Osteoblast (primary cell): ENCODE results near the gene MRPL57. TPM values are rescaled to one million over a fixed set of nuclear protein-coding genes. Genes with fewer than 3 reads are reported as not detected.

Source experiments
- DNase-seq: peaks from one replicate; pipeline ENCODE4 v3.0.0; 2011; ENCODE audit warnings: low spot score, mixed read lengths; ENCODE audit not compliant: insufficient read length; ENCODE audit errors: missing footprints
- H2AFZ ChIP-seq: 2 replicates; pipeline ENCODE4 v1.6.0; 2011; ENCODE audit warnings: mild to moderate bottlenecking, low read length
- H3K27ac ChIP-seq: 2 replicates; pipeline ENCODE4 v1.5.1; 2011; ENCODE audit warnings: mild to moderate bottlenecking, low read depth, low read length, moderate library complexity
- H3K27me3 ChIP-seq: 2 replicates; pipeline ENCODE4 v1.6.0; 2012; ENCODE audit warnings: mild to moderate bottlenecking, control low read depth, inconsistent platforms, low read length, moderate library complexity; ENCODE audit not compliant: insufficient read depth
- H3K36me3 ChIP-seq: 2 replicates; pipeline ENCODE4 v1.5.1; 2011; ENCODE audit warnings: mild to moderate bottlenecking, low read length, control low read depth, moderate library complexity; ENCODE audit not compliant: insufficient read depth
- H3K4me1 ChIP-seq: 2 replicates; pipeline ENCODE4 v1.5.1; 2011; ENCODE audit warnings: mild to moderate bottlenecking, low read length, control low read depth, moderate library complexity; ENCODE audit not compliant: insufficient read depth
- H3K4me2 ChIP-seq: 2 replicates; pipeline ENCODE4 v1.6.0; 2011; ENCODE audit warnings: mild to moderate bottlenecking, low read length; ENCODE audit not compliant: insufficient read depth
- H3K4me3 ChIP-seq: fragments of 200-600 bp; sonication (generic); 3 replicates; pipeline ENCODE4 v1.5.1; 2012; ENCODE audit warnings: mild to moderate bottlenecking, low read length, inconsistent platforms; ENCODE audit not compliant: insufficient read depth
- H3K79me2 ChIP-seq: 2 replicates; pipeline ENCODE4 v1.6.0; 2012; ENCODE audit warnings: mild to moderate bottlenecking, low read length, control low read depth, inconsistent platforms; ENCODE audit not compliant: insufficient read depth
- H3K9me3 ChIP-seq: 2 replicates; pipeline ENCODE4 v1.5.1; 2011; ENCODE audit warnings: low read depth, low read length, control low read depth
- H4K20me1 ChIP-seq: 2 replicates; pipeline ENCODE4 v1.6.0; 2012; ENCODE audit warnings: mild to moderate bottlenecking, low read length, control low read depth; ENCODE audit not compliant: insufficient read depth
- total RNA-seq: library from RNA; depleted of rRNA; stranded (reverse); fragments of >200 nt; gene quantifications from 2 replicates; pipeline ENCODE4 v1.2.3, GENCODE V29; 2012
- TF ChIP-seq, protein P1 (sequence below): IDR thresholded peaks from 2 replicates; pipeline ENCODE4 v1.5.1; 2011; ENCODE audit warnings: mild to moderate bottlenecking, low read depth, low read length, moderate library complexity; ENCODE audit errors: extremely low read depth

Gene MRPL57
- total RNA-seq, 1 donor, result 13.4 TPM

DNA sequence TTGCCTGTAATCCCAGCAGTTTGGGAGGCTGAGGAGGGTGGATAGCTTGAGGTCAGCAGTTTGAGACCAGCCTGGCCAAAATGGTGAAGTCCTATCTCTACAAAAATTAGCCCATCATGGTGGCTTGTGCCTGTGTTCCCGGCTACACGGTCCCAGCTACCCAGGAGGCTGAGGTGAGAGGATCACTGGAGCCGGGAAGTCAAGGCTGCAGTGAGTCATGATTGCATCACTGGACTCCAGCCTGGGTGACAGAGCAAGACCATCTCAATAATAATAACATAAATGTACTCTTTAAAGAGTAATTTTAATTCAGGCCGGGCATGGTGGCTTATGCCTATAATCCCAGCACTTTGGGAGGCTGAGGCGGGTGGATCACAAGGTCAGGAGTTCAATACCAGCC is 38.8 kb upstream of the MRPL57 start:
- peaks cover 13% of the 10 kb centered on the region for H4K20me1 ChIP-seq
- TF ChIP-seq, protein P1, sequence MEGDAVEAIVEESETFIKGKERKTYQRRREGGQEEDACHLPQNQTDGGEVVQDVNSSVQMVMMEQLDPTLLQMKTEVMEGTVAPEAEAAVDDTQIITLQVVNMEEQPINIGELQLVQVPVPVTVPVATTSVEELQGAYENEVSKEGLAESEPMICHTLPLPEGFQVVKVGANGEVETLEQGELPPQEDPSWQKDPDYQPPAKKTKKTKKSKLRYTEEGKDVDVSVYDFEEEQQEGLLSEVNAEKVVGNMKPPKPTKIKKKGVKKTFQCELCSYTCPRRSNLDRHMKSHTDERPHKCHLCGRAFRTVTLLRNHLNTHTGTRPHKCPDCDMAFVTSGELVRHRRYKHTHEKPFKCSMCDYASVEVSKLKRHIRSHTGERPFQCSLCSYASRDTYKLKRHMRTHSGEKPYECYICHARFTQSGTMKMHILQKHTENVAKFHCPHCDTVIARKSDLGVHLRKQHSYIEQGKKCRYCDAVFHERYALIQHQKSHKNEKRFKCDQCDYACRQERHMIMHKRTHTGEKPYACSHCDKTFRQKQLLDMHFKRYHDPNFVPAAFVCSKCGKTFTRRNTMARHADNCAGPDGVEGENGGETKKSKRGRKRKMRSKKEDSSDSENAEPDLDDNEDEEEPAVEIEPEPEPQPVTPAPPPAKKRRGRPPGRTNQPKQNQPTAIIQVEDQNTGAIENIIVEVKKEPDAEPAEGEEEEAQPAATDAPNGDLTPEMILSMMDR, result no peak
- no peak overlapping the region for H3K4me2 ChIP-seq
- no peaks in the 10 kb centered on the region for H3K27me3 ChIP-seq
- peaks cover 23% of the 10 kb centered on the region for H3K79me2 ChIP-seq
- H3K27ac ChIP-seq, result no peak overlapping the region
- no peak overlapping the region for H2AFZ ChIP-seq
- H3K9me3 ChIP-seq, result no peaks in the 10 kb centered on the region
- peaks cover 12% of the 10 kb centered on the region for H3K4me1 ChIP-seq
- H3K4me3 ChIP-seq, result no peak overlapping the region
- H3K36me3 ChIP-seq, result peaks cover 5% of the 10 kb centered on the region
- DNase-seq, result no peak

DNA sequence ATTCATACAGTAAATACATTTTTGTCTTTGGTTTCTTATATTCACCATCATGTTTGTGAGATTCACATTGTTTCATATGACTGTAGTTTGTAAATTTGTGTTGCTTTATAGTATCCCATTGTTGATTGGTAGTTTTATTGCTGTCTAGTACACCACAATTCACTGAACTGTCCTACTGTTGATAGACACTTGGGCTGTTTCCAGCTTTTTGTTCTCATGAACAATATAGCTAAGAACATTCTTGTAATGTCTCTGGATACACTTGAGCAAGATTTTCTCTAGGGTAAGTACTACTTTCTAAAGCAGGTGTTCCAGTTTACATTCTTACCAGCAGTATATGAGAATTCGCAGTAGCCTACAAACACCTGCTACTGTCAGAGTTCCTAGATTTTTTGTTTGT is 37.9 kb upstream of the MRPL57 start:
- TF ChIP-seq, protein P1, result no peak
- H3K4me2 ChIP-seq, result no peak overlapping the region
- no peak overlapping the region for H3K4me3 ChIP-seq
- H3K27ac ChIP-seq, result no peak overlapping the region
- H3K4me1 ChIP-seq, result peaks cover 15% of the 10 kb centered on the region
- peaks cover 21% of the 10 kb centered on the region for H4K20me1 ChIP-seq
- DNase-seq, result no peak
- peaks cover 32% of the 10 kb centered on the region for H3K79me2 ChIP-seq
- no peak overlapping the region for H2AFZ ChIP-seq
- H3K27me3 ChIP-seq, result no peaks in the 10 kb centered on the region
- H3K36me3 ChIP-seq, result peaks cover 14% of the 10 kb centered on the region
- no peaks in the 10 kb centered on the region for H3K9me3 ChIP-seq

DNA sequence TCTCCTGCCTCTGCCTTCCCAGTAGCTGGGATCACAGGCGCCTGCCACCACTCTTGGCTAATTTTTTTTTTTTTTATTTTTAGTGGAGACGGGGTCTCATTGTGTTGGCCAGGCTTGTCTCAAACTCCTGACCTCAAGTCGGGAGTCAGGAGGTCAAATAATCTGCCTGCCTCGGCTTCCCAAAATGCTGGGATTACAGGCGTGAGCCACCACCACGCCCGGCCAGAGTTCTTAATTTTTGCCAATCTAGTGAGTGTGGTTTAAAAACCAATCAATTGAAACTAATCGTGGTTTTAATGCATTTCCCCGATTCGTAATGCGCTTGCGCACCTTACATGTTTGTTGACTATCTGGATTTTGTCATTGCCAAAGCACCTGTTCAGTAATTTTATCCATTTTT is 37.1 kb upstream of the MRPL57 start:
- Histone ChIP-seq H3K4me2 (peak overlapping the region; percentile 93), H3K79me2 (peaks cover 39% of the 10 kb centered on the region), H2AFZ (peak overlapping the region; percentile 97), H3K9me3 (no peaks in the 10 kb centered on the region), H3K4me3 (peak overlapping the region; percentile 89), H3K27ac (peak overlapping the region; percentile 99), H3K36me3 (peaks cover 16% of the 10 kb centered on the region), H3K4me1 (peaks cover 15% of the 10 kb centered on the region), H3K27me3 (no peaks in the 10 kb centered on the region), H4K20me1 (peaks cover 25% of the 10 kb centered on the region)
- DNase-seq, result no peak
- TF ChIP-seq, protein P1, result no peak

DNA sequence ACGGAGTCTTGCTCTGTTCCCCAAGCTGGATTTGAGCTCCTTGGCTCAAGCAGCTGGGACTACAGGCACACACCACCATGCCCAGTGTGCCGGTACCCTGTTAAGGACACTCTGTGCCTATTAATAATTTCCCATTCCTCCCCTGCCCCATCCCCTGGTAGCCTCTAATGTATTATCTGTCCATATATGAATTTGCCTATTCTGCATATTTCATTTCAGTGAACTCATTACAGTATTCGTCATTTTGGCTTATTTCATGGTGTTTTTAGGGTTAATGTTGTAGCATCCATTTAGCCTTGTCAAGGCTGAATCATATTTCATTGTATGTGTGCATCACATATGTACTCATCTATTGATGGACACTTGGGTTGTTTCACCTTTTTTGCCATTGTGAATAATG is 33.7 kb upstream of the MRPL57 start:
- no peak overlapping the region for H3K4me3 ChIP-seq
- TF ChIP-seq, protein P1, result no peak
- peak overlapping the region; percentile 50 for H3K4me2 ChIP-seq
- no peak overlapping the region for H3K27ac ChIP-seq
- H3K79me2 ChIP-seq, result peaks cover 55% of the 10 kb centered on the region
- H3K9me3 ChIP-seq, result no peaks in the 10 kb centered on the region
- H2AFZ ChIP-seq, result no peak overlapping the region
- no peaks in the 10 kb centered on the region for H3K27me3 ChIP-seq
- peaks cover 15% of the 10 kb centered on the region for H3K4me1 ChIP-seq
- peaks cover 25% of the 10 kb centered on the region for H4K20me1 ChIP-seq
- DNase-seq, result no peak
- peaks cover 32% of the 10 kb centered on the region for H3K36me3 ChIP-seq
